Measurements from ENCODE around the gene DENND10.
"Not testable (repeated sequence)": the region's sequence is repeated elsewhere in the genome, so short reads cannot be mapped to it uniquely, and the experiment has no call there.

Gene DENND10

GRCh38 chr10:119166564-119166963 is 62.7 kb downstream of the DENND10 start:
- DNase-seq (ENCODE audit: low read depth): no peak

GRCh38 chr10:119167041-119167440 is 63.1 kb downstream of the DENND10 start:
- no peak for DNase-seq (ENCODE audit: low read depth)

GRCh38 chr10:119174109-119174508 is 70.2 kb downstream of the DENND10 start:
- DNase-seq (ENCODE audit: low read depth): no peak

- no peak for DNase-seq (ENCODE audit: low read depth)
Measured at GRCh38 chr10:119176166-119176565, 72.3 kb downstream of the DENND10 start.

- DNase-seq (ENCODE audit: low read depth): peak; percentile 11
Measured at GRCh38 chr10:119177708-119178371, 73.9 kb downstream of the DENND10 start.

- DNase-seq (ENCODE audit: low read depth): peak; percentile 94
Measured at GRCh38 chr10:119178372-119179119, 74.6 kb downstream of the DENND10 start, which contains the start of gene PRDX3. TSS of gene PRDX3 (minus strand) at chr10:119178812. CDS start at chr10:119178790, 22 bp downstream.

GRCh38 chr10:119180850-119181400 is 77.0 kb downstream of the DENND10 start:
- DNase-seq (ENCODE audit: low read depth): not testable (repeated sequence)

- DNase-seq (ENCODE audit: low read depth): no peak
Measured at GRCh38 chr10:119183664-119184412, 79.9 kb downstream of the DENND10 start.

All from activated T-cell treated with anti-CD3 and anti-CD28 coated beads for 1 hour (primary cell).